Endothelial cell (in vitro differentiated cells): ENCODE measurements around the gene CBFA2T3. TPM values are rescaled to one million over a fixed set of nuclear protein-coding genes. Genes with fewer than 3 reads are reported as not detected.

Source experiments
- DNase-seq: peaks from one replicate; pipeline ENCODE4 v3.0.0; 2021; ENCODE audit warnings: low spot score
- H3K27ac Mint-ChIP-seq: one replicate; pipeline ENCODE4 v1.8.0; 2021; ENCODE audit warnings: mixed read lengths, inconsistent platforms; ENCODE audit not compliant: unreplicated experiment
- H3K27me3 Mint-ChIP-seq: one replicate; pipeline ENCODE4 v1.8.0; 2021; ENCODE audit warnings: mild to moderate bottlenecking, moderate library complexity, mixed read lengths, inconsistent platforms; ENCODE audit not compliant: unreplicated experiment
- H3K36me3 Mint-ChIP-seq: one replicate; pipeline ENCODE4 v1.8.0; 2021; ENCODE audit warnings: mild to moderate bottlenecking, low read depth, mixed read lengths, inconsistent platforms; ENCODE audit not compliant: unreplicated experiment
- H3K4me1 Mint-ChIP-seq: one replicate; pipeline ENCODE4 v1.8.0; 2021; ENCODE audit warnings: mild to moderate bottlenecking, mixed read lengths, inconsistent platforms; ENCODE audit not compliant: unreplicated experiment
- H3K4me3 Mint-ChIP-seq: one replicate; pipeline ENCODE4 v1.8.0; 2021; ENCODE audit warnings: mild to moderate bottlenecking, mixed read lengths, inconsistent platforms; ENCODE audit not compliant: unreplicated experiment
- H3K9me3 Mint-ChIP-seq: one replicate; pipeline ENCODE4 v1.8.0; 2021; ENCODE audit warnings: mixed read lengths, inconsistent platforms; ENCODE audit not compliant: unreplicated experiment
- total RNA-seq: library from RNA; stranded (reverse); fragmentation: NEBNext Ultra II Directional; extraction: Animal tissue kit (Norgen Biotek cat#: 25700); gene quantifications from one replicate; pipeline ENCODE4 v1.2.1, GENCODE V29; 2021; ENCODE audit not compliant: unreplicated experiment
- TF ChIP-seq, protein P1 (sequence below): fragments of 200-600 bp; sonication (generic); IDR thresholded peaks from one replicate; pipeline ENCODE4 v1.5.0; 2021; ENCODE audit warnings: antibody characterized with exemption; ENCODE audit not compliant: unreplicated experiment

CBFA2T3 gene
- total RNA-seq, 1 donor from 2014 or later = 1.6 TPM

DNA sequence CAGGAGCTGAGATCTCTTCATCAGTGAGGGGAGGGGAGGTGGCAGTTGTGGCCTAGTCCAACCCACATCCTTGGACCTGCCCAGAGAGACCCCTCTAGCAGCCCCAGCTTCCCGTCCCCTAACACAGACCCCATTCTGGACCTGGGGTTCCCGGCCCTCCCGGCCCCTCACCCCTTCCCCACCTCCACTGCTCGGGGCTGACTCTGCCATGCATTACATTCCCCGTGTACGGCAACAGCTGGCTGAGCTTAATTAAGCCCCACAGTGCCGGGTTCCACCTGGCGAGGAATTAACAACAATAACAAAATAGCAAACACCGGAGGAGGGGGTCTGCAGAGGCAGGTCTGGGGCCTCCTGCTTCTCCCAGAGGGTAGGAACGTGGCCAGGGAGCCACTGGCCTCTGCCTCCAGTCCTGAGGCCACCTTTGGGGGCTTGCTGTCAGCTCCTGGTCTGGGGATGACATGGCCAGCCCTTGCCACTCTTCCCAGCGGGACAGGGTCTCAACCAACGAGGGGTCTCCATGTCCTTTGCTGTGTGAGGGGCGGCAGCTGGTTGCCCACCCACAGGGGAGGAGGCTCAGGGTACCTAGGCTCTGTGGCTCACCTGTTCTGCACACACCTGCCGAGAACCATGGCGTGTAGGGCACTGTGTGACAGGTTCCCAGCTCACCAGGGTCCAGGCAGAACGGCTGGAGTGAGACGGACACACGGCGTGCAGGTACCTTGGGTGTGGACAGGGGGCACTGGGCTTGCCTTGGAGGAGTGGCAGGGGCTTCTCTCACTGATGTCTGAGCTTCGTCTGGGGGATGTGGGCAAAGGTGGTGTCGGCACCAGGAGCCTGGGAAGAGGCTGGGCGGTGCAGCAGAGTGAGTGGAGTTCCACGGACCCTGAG, 46.9 kb upstream of the CBFA2T3 start:
- no peaks in the 10 kb centered on the region for H3K4me1 Mint-ChIP-seq
- H3K27ac Mint-ChIP-seq = no peak overlapping the region
- no peak overlapping the region for H3K4me3 Mint-ChIP-seq
- H3K9me3 Mint-ChIP-seq = peaks cover 7% of the 10 kb centered on the region
- TF ChIP-seq, protein P1, sequence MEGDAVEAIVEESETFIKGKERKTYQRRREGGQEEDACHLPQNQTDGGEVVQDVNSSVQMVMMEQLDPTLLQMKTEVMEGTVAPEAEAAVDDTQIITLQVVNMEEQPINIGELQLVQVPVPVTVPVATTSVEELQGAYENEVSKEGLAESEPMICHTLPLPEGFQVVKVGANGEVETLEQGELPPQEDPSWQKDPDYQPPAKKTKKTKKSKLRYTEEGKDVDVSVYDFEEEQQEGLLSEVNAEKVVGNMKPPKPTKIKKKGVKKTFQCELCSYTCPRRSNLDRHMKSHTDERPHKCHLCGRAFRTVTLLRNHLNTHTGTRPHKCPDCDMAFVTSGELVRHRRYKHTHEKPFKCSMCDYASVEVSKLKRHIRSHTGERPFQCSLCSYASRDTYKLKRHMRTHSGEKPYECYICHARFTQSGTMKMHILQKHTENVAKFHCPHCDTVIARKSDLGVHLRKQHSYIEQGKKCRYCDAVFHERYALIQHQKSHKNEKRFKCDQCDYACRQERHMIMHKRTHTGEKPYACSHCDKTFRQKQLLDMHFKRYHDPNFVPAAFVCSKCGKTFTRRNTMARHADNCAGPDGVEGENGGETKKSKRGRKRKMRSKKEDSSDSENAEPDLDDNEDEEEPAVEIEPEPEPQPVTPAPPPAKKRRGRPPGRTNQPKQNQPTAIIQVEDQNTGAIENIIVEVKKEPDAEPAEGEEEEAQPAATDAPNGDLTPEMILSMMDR = no peak
- H3K36me3 Mint-ChIP-seq = no peaks in the 10 kb centered on the region
- DNase-seq = no peak
- H3K27me3 Mint-ChIP-seq = peaks cover 3% of the 10 kb centered on the region

DNA sequence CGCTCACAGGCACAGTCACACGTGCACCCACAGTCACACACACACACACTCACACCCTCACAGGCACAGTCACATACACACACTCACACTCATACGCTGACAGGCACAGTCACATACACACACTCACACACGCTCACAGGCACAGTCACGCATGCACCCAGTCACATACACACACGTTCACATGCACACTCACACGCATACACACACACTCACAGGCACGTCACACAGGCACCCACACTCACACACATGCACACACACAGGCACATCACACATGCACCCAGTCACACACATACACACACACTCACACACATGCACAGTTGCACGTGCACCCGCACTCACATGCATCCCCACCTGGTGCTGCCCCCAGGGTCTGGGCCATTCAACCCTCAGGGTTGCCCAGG, 46.1 kb upstream of the CBFA2T3 start:
- Mint-ChIP-seq H3K4me3 (no peak overlapping the region), H3K27ac (no peak overlapping the region), H3K4me1 (no peaks in the 10 kb centered on the region), H3K36me3 (no peaks in the 10 kb centered on the region), H3K27me3 (peaks cover 3% of the 10 kb centered on the region), H3K9me3 (peaks cover 7% of the 10 kb centered on the region)
- no peak for DNase-seq
- TF ChIP-seq, protein P1 = no peak

DNA sequence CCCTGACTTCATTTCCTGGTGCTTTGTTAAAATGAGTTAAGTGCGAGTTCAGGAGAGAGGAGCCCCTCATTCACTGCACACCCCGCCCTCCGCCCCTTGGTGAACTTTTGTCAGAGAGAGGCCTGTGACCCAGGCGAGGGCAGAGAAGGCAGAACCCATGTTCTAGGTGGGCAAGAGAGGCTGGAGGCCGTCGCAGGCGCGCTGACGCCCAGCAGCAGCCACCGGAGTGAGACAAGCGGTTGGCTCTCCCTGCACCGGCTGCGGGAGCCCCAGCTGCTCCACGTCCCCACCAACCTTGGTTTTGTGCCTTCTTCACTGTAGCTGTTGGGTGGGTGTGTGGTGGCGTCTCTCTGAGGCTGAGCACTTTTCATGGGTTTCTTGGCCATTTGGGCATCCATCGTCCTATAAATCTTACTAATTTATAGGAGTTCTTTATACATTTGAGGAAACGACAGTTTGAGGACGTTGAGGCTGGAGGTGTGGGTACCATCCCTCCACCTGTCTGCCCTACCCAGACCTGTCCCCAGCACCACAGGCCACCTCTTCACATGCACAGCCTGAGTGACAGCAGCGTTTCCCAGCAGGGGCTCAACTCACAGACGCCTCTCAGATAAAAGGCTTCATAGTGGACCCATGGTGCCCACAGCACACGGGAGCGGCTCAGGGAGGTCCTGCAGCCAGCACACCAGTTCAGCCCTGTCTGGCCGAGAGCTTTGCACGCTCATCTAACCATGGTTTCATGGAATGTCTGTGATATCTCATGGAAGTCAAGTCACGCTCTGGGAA, 45.2 kb upstream of the CBFA2T3 start:
- Mint-ChIP-seq H3K4me1 (no peaks in the 10 kb centered on the region), H3K9me3 (peaks cover 7% of the 10 kb centered on the region), H3K27me3 (peaks cover 3% of the 10 kb centered on the region), H3K4me3 (no peak overlapping the region), H3K27ac (no peak overlapping the region), H3K36me3 (no peaks in the 10 kb centered on the region)
- DNase-seq = no peak
- TF ChIP-seq, protein P1 = no peak

GRCh38 chr16:89020925-89021595, 44.1 kb upstream of the CBFA2T3 start:
- peaks cover 3% of the 10 kb centered on the region for H3K27me3 Mint-ChIP-seq
- TF ChIP-seq, protein P1 = no peak
- H3K4me1 Mint-ChIP-seq = no peaks in the 10 kb centered on the region
- peaks cover under 1% of the 10 kb centered on the region for H3K9me3 Mint-ChIP-seq
- H3K4me3 Mint-ChIP-seq = no peak overlapping the region
- no peak for DNase-seq
- H3K36me3 Mint-ChIP-seq = no peaks in the 10 kb centered on the region
- H3K27ac Mint-ChIP-seq = no peak overlapping the region
